Fibroblast of skin of left biceps (primary cell): ENCODE results near the gene STRADA.

Experiments
- DNase-seq, 2 experiments: peaks; one replicate each; pipeline ENCODE4 v3.0.0-alpha.2; 2013; ENCODE audit warnings: low read depth in 2 of 2

The STRADA gene

GRCh38 chr17:63701868-63702720, 39.5 kb downstream of the STRADA start:
- no peak for DNase-seq

DNA sequence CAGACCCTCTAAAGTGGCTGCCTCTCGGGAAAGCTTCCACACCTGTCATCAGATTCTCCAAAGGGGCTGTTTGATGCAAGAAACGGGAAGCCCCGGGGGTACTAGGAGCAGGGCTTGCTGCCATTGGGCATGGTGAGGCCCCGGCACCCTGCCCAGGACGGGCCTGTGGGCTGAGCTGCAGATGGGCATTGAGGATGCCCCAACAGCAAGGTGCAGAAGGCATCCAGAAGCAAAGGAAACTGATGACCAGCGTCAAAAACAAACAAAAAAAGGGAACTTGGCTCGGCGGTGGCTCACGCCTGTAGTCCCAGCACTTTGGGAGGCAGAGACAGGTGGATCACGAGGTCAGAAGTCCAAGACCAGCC, 40.2 kb downstream of the STRADA start:
- no peak for DNase-seq

DNA sequence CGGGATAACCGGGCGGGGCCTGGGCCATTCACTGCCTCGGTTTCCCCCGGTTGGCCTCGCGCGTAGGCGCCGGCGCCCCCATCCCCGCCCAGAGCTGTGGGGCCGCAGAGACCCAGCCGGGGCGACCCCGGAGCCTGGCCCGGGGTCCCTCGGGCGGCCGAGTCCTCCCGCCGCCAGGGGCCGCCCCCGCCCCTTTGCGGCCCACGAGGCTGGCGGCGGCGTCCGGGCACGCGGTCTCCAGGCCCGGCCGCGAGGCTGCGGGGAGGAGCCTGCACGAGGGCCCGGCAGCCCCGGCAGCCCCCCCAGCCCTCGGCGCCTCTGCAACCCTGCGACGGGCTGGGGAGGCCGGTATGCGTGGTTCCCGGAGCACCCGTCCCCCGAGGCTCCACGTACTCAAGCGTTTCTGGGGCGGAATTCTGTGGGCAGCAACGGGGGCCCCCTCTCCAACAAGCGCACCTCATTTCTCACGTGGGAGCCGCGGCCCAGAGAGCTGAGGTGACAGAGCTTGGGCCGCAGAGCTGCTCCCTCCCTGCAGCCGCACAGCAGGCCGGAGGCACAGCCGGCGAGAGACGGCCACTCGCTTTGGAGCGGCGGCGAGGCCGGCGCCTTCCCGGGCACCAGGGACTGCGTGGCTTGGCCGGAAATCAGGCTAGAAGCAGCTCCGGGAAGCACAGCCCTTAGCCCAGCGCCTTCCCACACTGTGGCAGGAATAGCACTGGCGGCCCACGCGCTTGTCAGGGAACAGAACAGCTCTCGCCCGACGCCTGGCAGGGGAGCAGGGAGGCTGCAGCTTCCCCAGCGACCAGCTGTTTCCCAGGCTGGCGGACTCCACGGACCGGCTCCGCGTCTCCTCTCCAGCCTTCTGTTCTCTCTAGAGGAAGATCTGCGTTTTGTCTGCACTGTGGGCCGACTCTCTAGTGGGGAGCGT, 40.8 kb downstream of the STRADA start:
- DNase-seq, result no peak

DNA sequence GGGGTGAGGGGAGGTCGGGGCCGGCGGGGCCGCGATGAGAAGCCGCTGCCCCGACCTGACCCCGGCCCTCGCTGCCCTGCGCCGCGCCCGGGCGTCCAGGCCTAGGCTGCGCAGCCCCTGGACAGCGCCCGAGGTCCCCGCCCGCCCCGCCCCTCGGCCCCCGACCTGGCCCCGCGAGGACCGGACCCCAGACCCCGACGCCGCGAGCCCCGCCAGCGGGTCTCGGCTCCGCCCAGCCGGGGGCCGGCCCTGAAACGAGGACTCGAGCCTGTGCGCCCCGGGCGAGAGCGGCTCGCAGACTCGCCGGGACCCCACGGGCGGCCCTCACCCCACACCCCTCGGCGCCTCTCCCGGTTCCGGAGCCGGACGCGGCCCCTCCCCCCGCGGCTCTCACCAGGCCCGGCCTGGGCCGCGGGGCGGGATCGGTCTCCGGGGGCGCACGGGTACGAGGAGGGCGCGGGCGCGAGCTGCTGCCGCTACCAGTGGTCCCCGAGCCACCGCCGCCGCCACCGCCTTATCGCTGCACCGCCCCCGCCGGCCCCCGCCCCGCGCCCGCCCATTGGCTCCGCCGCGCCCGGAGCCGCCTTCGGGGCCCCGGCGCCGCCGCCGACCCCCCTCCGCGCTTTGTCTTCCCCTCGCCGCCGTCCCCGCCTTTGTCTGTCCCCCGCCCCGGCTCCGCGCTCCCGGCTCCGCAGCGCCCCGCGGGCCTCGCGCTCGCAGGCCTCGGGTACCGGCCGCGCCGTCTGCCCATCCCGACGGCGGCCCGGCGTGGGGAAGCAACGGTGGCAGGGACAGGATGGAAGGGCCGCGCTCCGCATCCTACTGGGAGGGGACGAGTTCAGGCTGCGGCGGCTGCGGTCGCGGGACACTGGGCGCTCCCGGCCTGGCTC, 41.7 kb downstream of the STRADA start, which contains the start of gene LIMD2:
Gene LIMD2, minus strand, starts transcription at position 488 of the 890 bp plus-strand sequence. CDS start 827 bp downstream, outside the sequence.
- DNase-seq, result no peak

DNA sequence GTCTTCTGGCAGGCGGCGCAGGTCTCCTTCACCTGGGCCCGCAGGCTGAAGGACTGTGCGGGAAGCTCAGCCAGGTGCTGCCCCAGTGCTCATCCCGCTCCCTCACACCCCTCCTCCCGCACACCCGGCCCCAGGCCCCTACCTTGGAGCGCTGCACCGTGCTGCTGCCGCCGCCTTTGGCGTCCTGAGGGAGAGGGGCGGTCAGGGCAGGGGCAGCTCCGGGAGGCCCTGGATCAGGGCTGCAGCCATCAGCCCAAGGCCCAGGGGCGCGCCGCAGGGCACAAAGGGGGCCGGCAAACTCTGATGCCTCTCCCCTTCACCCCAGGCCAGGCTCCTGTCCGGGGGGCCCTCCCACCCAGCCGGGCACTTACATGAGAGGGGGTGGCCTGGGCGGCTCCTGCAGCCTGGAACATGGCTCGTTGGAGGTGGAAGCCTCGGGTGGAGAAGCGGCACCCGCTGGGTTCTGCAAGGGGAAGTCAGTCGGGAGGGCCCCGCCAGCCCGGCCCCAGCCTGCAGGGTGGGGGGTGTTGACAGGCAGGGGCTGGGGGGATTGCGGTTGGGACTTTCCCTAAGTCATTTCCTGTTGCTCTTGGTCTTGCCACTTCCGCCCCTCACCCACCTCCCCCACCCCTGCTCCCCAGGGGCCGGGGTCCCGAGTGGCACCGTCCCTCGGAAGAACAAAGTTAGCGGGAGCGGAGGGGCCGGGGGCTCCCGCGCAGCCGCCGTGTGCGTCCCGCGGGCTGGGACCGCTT, 42.5 kb downstream of the STRADA start:
- DNase-seq, result no peak

DNA sequence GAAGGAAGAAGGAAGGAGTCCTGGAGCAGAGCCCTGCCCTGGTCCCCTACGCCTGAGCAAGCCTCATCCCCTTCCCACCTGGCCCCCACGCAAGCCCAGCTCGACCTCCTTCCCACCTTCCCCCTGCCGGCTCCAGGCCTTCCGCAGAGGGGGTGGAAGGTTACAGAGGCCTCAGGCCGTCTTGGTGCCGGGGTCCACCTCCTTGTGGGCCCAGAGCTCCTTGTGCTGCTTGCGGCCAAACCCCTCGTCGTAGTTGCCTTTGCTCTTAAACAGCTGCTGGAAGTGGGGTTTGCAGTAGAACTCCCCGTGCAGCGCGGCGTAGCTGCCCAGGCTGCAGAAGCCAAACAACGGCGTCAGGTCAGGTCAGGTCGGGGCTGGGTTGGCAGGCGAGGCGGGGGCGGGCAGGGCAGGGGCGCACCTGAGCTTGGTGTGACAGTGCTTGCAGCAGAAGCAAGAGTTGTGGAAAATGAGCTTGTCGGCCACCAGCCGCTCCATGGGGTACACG, 43.2 kb downstream of the STRADA start:
- DNase-seq, result no peak

- no peak for DNase-seq
Measured at GRCh38 chr17:63697341-63698286, 44.0 kb downstream of the STRADA start.

GRCh38 chr17:63696381-63696961, 45.1 kb downstream of the STRADA start:
- no peak for DNase-seq

- no peak for DNase-seq
Measured at GRCh38 chr17:63695889-63696288, 45.7 kb downstream of the STRADA start.

GRCh38 chr17:63694950-63695773, 46.4 kb downstream of the STRADA start:
- DNase-seq, result no peak

DNA sequence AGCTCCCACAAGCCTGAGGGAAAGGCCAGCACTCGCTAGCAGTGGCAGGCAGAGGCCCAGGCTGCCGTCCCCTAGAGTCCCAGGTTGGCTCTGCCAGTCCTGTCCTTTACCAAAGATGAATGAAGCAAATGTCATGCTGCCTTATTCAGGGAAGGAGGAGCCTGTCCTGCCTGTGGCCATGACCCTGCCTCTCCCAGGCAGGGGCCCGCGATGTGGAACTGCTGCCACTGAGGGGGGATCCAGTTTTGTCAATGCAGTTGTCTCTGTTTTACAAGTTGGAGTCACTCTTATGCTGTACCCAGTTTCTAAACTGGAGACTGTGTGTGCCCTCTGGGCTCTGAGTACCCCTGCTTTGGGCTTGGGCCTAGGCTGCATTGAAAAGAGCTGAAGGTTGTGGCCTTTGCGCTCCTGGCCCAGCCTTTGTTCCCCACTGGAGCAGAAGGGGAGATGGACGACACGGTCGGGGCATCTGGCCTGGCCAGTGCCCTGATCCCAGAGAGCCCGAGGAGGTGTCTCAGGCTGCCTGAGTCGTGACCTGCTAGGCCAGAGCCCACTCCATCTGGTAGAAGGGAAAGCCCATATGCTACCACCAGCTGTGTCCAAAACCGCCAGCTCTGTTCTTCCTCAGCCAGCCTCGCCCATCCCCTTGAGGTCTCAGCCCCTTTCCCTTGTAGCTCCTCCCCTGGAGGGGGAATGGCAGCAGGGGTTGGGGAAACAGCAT, 47.2 kb downstream of the STRADA start:
- no peak for DNase-seq

DNA sequence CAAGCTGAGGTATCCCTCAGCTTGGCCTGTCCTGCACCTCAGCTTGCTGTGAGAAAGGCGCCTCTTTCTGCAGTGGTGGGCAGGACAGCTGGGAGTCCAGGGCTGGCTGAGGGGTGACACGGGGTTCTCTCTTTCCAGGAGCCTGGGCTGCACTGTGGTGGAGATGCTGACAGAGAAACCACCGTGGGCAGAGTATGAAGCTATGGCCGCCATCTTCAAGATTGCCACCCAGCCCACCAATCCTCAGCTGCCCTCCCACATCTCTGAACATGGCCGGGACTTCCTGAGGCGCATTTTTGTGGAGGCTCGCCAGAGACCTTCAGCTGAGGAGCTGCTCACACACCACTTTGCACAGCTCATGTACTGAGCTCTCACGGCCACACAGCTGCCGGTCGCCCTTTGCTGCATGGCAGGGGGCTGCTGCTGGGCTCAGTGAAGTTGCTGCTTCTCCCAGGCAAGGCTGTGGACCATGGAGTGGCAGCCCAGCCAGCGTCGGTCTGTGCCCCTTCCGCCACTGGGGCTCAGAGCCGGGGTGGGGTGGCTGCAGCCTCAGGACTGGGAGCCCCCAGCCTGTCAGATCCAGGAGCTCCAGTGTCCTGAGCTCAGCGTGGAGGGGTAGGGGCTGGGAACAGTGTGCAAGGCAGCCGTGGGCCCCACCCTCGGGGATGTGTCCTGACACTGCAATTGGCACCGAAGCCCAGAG, 48.0 kb downstream of the STRADA start:
- DNase-seq, result no peak

DNA sequence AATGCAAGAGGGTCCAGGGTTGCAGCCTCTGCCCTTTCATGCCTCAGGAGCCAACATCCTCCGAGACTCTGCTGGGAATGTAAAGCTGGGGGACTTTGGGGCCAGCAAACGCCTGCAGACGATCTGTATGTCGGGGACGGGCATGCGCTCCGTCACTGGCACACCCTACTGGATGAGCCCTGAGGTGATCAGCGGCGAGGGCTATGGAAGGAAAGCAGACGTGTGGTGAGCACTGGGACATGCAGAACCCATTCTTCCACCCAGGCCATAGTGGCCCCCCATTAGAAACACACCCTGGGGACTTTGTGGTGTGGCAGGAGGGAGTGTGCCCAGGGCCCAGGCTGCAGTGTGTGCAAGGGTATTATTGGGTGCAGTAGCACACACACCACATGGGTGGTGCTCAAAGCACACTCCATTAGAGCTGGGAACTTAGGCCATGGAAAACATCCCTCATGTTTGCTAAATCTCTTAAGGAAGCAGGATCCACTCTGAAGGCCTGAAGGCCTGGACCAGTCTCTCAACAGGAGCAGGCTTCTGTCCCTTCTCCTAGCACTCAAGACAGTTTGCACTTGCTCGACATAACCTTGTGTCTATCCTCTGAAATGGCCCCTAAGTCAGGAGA, 49.3 kb downstream of the STRADA start:
- no peak for DNase-seq

GRCh38 chr17:63689479-63689878, 52.1 kb downstream of the STRADA start:
- no peak for DNase-seq

DNA sequence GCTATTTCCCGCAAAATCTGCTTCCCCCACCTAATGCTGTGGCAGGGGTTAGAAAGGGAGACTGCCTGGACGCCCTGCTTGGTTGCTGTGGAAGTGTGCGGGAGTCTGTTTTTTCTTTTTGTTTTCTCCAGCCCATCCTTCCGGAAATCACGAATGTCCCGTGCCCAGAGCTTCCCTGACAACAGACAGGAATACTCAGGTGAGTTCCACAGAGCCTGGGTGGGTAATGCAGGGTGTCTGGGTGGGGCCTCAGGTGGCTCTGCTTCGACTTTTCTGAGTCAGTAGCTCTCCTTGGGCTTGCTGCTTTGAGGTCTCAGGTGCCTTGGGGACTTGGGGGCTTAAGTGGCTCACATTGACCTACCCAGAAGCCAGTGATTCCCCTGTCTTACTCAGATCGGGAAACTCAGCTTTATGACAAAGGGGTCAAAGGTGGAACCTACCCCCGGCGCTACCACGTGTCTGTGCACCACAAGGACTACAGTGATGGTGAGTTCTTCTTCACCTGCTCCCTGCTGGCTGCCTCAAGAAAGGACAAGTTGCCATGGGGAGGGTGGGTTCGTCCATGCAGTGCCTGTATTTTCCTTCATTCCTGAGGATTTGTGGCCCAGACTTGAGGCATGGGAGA, 53.1 kb downstream of the STRADA start:
- no peak for DNase-seq

GRCh38 chr17:63686138-63686685, 55.4 kb downstream of the STRADA start:
- DNase-seq, result no peak
